ENCODE results near the gene MANBA. TPM values are rescaled to one million over a fixed set of nuclear protein-coding genes. Genes with fewer than 3 reads are reported as not detected.
"Not testable (repeated sequence)": the region's sequence is repeated elsewhere in the genome, so short reads cannot be mapped to it uniquely, and the experiment has no call there.

The MANBA gene
- total and polyA plus RNA-seq, 4 donors: 19.9 to 100 (median 32.1) TPM

DNA sequence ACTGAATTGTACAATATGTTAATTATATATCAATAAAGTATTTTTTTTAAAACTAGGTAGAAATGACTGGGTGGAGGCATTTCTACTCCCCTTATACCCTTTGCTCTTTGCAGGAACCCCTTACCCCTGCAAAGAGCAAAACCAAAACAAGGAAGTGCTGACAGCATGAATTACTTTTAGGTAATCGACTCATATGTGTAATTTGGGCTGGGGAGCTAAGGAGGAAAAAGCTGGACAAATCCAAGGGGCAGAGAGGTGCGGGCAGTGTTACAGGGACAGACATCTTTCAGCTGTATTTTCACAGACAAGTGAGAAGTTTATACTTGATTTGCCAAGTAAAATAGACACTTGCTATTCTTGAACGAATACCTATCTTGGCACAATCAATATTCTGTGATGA, 35.5 kb downstream of the MANBA start:
- Histone ChIP-seq H3K9ac (ENCODE audit: insufficient read depth in 1 of 2, low read length in 2 of 2) (no peak overlapping the region), H3K27ac (ENCODE audit: low read depth in 1 of 2, low read length in 1 of 2) (no peak overlapping the region), H3K4me3 (no peak overlapping the region), H3K4me1 (ENCODE audit: control insufficient read depth in 5 of 5, insufficient read depth in 5 of 5, low read length in 5 of 5) (peaks cover 0 to 2% (median 0%) of the 10 kb centered on the region in 5 donors), H3K36me3 (ENCODE audit: control insufficient read depth in 4 of 4, insufficient read depth in 4 of 4, low read length in 4 of 4) (peaks cover 0 to 3% (median 1%) of the 10 kb centered on the region in 4 donors), H3K27me3 (ENCODE audit: control insufficient read depth in 3 of 3, insufficient read depth in 3 of 3, low read length in 2 of 3) (no peaks in the 10 kb centered on the region), H3K9me3 (ENCODE audit: control insufficient read depth in 4 of 4, insufficient read depth in 3 of 4, low read length in 3 of 4) (no peaks in the 10 kb centered on the region)
- no peak for ATAC-seq (ENCODE audit: insufficient read depth, low FRiP score)
- DNase-seq: no peak
- TF ChIP-seq, protein P1, sequence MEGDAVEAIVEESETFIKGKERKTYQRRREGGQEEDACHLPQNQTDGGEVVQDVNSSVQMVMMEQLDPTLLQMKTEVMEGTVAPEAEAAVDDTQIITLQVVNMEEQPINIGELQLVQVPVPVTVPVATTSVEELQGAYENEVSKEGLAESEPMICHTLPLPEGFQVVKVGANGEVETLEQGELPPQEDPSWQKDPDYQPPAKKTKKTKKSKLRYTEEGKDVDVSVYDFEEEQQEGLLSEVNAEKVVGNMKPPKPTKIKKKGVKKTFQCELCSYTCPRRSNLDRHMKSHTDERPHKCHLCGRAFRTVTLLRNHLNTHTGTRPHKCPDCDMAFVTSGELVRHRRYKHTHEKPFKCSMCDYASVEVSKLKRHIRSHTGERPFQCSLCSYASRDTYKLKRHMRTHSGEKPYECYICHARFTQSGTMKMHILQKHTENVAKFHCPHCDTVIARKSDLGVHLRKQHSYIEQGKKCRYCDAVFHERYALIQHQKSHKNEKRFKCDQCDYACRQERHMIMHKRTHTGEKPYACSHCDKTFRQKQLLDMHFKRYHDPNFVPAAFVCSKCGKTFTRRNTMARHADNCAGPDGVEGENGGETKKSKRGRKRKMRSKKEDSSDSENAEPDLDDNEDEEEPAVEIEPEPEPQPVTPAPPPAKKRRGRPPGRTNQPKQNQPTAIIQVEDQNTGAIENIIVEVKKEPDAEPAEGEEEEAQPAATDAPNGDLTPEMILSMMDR (IDR thresholded peaks at IDR 0.05; ENCODE audit: control extremely low read depth, extremely low read depth): no peak
- 71 to 72% methylated on average over 3 of the region's 3 CpGs for WGBS, 2 donors

DNA sequence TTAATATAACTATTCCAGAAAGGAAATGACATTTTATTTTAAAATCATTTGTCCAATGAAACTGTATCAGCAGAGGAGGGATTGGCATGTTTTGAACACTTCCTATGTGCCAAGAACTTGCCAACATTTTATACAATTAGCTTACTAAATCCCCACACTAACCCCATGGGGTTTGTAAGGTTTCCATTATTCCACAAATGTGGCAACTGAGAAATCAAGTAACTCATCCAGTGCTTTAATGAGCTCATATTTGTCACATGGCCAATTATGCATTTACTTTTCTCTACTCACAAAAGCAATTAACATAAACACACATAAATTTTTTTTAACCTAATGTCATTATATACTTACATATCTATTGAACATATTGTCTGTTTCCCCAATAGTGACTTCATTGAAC, 37.3 kb downstream of the MANBA start:
- ATAC-seq (ENCODE audit: insufficient read depth, low FRiP score) (no peak), DNase-seq (no peak)
- H3K4me1 ChIP-seq (ENCODE audit: control insufficient read depth in 5 of 5, insufficient read depth in 5 of 5, low read length in 5 of 5): peaks cover 0 to 2% (median 0%) of the 10 kb centered on the region in 5 donors
- TF ChIP-seq, protein P1 (IDR thresholded peaks at IDR 0.05; ENCODE audit: control extremely low read depth, extremely low read depth): no peak
- H3K27me3 ChIP-seq (ENCODE audit: control insufficient read depth in 3 of 3, insufficient read depth in 3 of 3, low read length in 2 of 3): no peaks in the 10 kb centered on the region
- no peak overlapping the region for H3K27ac ChIP-seq (ENCODE audit: low read depth in 1 of 2, low read length in 1 of 2)
- H3K9me3 ChIP-seq (ENCODE audit: control insufficient read depth in 4 of 4, insufficient read depth in 3 of 4, low read length in 3 of 4): no peaks in the 10 kb centered on the region
- H3K4me3 ChIP-seq: no peak overlapping the region
- no peak overlapping the region for H3K9ac ChIP-seq (ENCODE audit: insufficient read depth in 1 of 2, low read length in 2 of 2)
- H3K36me3 ChIP-seq (ENCODE audit: control insufficient read depth in 4 of 4, insufficient read depth in 4 of 4, low read length in 4 of 4): peaks cover 0 to 5% (median 1%) of the 10 kb centered on the region in 4 donors

DNA sequence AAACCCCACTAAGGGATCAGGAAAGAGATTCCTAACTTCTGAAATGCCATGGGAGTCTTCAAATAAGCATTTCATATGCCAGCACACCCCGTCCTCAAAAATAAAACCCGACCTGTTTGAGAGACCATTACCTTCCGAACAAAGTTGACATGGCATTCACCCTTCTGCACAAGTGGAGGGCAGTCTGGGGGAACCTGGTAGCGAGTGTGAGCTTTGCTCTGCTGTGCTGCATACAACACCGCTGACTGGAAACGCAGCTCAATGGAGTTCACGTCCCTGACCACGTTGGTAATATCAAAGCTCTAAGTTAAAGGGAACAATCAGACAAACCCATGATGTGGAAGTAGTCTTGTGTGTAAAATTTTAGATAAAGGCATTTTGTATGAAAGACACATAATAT, 38.0 kb downstream of the MANBA start:
- DNase-seq (no peak), ATAC-seq (ENCODE audit: insufficient read depth, low FRiP score) (no peak)
- Histone ChIP-seq H3K9ac (ENCODE audit: insufficient read depth in 1 of 2, low read length in 2 of 2) (no peak overlapping the region), H3K36me3 (ENCODE audit: control insufficient read depth in 4 of 4, insufficient read depth in 4 of 4, low read length in 4 of 4) (peaks cover 0 to 5% (median 1%) of the 10 kb centered on the region in 4 donors), H3K27me3 (ENCODE audit: control insufficient read depth in 3 of 3, insufficient read depth in 3 of 3, low read length in 2 of 3) (no peaks in the 10 kb centered on the region), H3K4me1 (ENCODE audit: control insufficient read depth in 5 of 5, insufficient read depth in 5 of 5, low read length in 5 of 5) (peaks cover 0 to 2% (median 0%) of the 10 kb centered on the region in 5 donors), H3K9me3 (ENCODE audit: control insufficient read depth in 4 of 4, insufficient read depth in 3 of 4, low read length in 3 of 4) (no peaks in the 10 kb centered on the region), H3K27ac (ENCODE audit: low read depth in 1 of 2, low read length in 1 of 2) (no peak overlapping the region), H3K4me3 (no peak overlapping the region)
- WGBS, 2 donors: 95 to 96% methylated on average over 8 of the region's 8 CpGs
- TF ChIP-seq, protein P1 (IDR thresholded peaks at IDR 0.05; ENCODE audit: control extremely low read depth, extremely low read depth): no peak

DNA sequence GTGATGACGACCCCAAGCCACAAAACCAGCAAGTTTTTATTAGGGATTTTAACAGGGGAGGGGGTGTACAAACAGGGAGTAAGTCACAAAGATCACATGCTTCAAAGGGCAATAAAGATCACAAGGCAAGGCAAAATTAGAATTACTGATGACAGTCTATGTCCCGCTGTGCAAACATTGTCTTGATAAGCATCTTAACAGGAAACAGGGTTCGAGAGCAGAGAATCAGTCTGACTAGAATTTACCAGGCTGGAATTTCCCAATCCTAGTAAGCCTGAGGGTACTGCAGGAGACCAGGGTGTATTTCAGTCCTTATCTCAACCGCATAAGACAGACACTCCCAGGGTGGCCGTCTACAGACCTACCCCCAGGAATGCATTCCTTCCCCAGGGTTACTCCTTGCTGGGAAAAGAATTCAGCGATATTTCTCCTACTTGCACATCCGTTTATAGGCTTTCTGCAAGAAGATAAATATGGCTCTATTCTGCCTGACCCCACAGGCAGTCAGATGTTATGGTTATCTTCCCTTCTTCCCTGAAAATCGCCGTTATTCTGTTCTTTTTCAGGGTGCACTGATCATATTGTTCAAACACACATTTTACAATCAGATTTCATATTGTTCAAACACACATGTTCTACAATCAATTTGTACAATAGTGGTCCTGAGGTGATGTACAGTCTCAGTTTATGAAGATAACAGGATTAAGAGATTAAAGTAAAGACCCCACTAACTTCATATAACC, 41.8 kb downstream of the MANBA start:
- WGBS, 2 donors: 91 to 92% methylated on average over 9 of the region's 9 CpGs
- H3K36me3 ChIP-seq (ENCODE audit: control insufficient read depth in 4 of 4, insufficient read depth in 4 of 4, low read length in 4 of 4); H3K27ac ChIP-seq (ENCODE audit: low read depth in 1 of 2, low read length in 1 of 2); H3K9me3 ChIP-seq (ENCODE audit: control insufficient read depth in 4 of 4, insufficient read depth in 3 of 4, low read length in 3 of 4); DNase-seq; H3K27me3 ChIP-seq (ENCODE audit: control insufficient read depth in 3 of 3, insufficient read depth in 3 of 3, low read length in 2 of 3); H3K4me3 ChIP-seq; H3K4me1 ChIP-seq (ENCODE audit: control insufficient read depth in 5 of 5, insufficient read depth in 5 of 5, low read length in 5 of 5); ATAC-seq (ENCODE audit: insufficient read depth, low FRiP score); H3K9ac ChIP-seq (ENCODE audit: insufficient read depth in 1 of 2, low read length in 2 of 2): not testable (repeated sequence)

All from lung (tissue), 12 donors.